ENCODE measurements around the gene PIGP. TPM values are rescaled to one million over a fixed set of nuclear protein-coding genes. Genes with fewer than 3 reads are reported as not detected.

Gene PIGP
- total RNA-seq, 1 experiment from 2014 or later = 13.2 TPM

- Histone ChIP-seq H2AK5ac (ENCODE audit: insufficient read length, low read length) (no peak overlapping the region), H2BK20ac (ENCODE audit: low read depth, low read length, poor library complexity, severe bottlenecking) (no peak overlapping the region), H3K23ac (ENCODE audit: insufficient read length, low read depth, low read length) (no peak overlapping the region), H3K27me3 (ENCODE audit: insufficient read depth, low read length) (peaks cover 11% of the 10 kb centered on the region; the same call in 1 of the 2 replicates), H3K4me1 (ENCODE audit: insufficient read depth, low read length) (peaks cover 5% of the 10 kb centered on the region; the same call in 1 of the 2 replicates), H3K79me1 (ENCODE audit: insufficient read depth, low read depth, low read length, poor library complexity, severe bottlenecking) (no peaks in the 10 kb centered on the region), H2BK120ac (ENCODE audit: low read depth, low read length, poor library complexity, severe bottlenecking) (no peak overlapping the region), H4K91ac (ENCODE audit: insufficient read length, low read depth, low read length) (no peak overlapping the region), H3K9ac (ENCODE audit: extremely low read depth, insufficient read length, low read length) (no peak overlapping the region), H3T11ph (ENCODE audit: low read length) (no peak overlapping the region), H3K18ac (ENCODE audit: insufficient read length, low read depth, low read length) (no peak overlapping the region), H3K4ac (ENCODE audit: low read depth, low read length) (no peak overlapping the region), H4K20me1 (ENCODE audit: control insufficient read depth, insufficient read depth, insufficient read length) (no peaks in the 10 kb centered on the region), H3K27ac (ENCODE audit: insufficient read length, low read depth, low read length) (no peak overlapping the region), H4K5ac (ENCODE audit: insufficient read length, low read depth, low read length) (no peak overlapping the region), H2BK5ac (ENCODE audit: insufficient read length, low read length) (no peak overlapping the region), H3K23me2 (ENCODE audit: insufficient read length, low read depth, low read length, poor library complexity, severe bottlenecking) (peaks cover 14% of the 10 kb centered on the region), H3K4me2 (ENCODE audit: insufficient read depth, insufficient read length, low read length) (peak overlapping the region; percentile 94), H3K9me3 (ENCODE audit: control insufficient read depth, low read depth, low read length) (no peaks in the 10 kb centered on the region), H2BK15ac (ENCODE audit: low read depth, low read length) (no peak overlapping the region), H2AFZ (ENCODE audit: low read length) (no peak overlapping the region), H3K56ac (ENCODE audit: insufficient read length, low read depth, low read length) (no peak overlapping the region), H2BK12ac (ENCODE audit: insufficient read length, low read depth, low read length) (no peak overlapping the region), H4K8ac (replicated peaks; ENCODE audit: insufficient read length, low read depth, low read length) (no peak overlapping the region), H3K79me2 (ENCODE audit: insufficient read depth, low read length) (0 out of 2 replicates have a peak, but pooled peaks cover 3% of the 10 kb centered on the region), H3K14ac (ENCODE audit: insufficient read depth, low read length) (no peak overlapping the region)
- Mint-ChIP-seq H3K9me3 (no peaks in the 10 kb centered on the region; a peak in 1 of 5 replicates), H3K4me3 (peak overlapping the region; percentile 82 to 94), H3K4me1 (peaks cover 24 to 33% of the 10 kb centered on the region in 2 experiments), H3K27me3 (ENCODE audit: low read depth) (peaks cover 24% of the 10 kb centered on the region), H3K27ac (no peak overlapping the region), H3K36me3 (ENCODE audit: insufficient read depth in 1 of 3, low read depth in 3 of 3) (peaks cover 0 to 4% (median 0%) of the 10 kb centered on the region in 3 experiments; a peak in 2 of 7 replicates)
- DNase-seq = no peak
- TF ChIP-seq CTCF (conservative IDR thresholded peaks at IDR 0.05) = no peak
- WGBS (ENCODE audit: extremely low coverage, insufficient read length, low lambda C conversion rate) = no CpG with 5 or more reads among the region's 9 CpGs
Measured at GRCh38 chr21:37074546-37074945, 1.7 kb upstream of the PIGP start.

All from H9 (cell line).